ENCODE results near the gene RAB11FIP4.

GRCh38 chr17:31574458-31574857 lies 183.0 kb downstream of the RAB11FIP4 start:
- no peak for TF ChIP-seq JUN (IDR thresholded peaks at IDR 0.05; ENCODE audit: borderline replicate concordance, insufficient read depth, insufficient read length, low read depth)
- TF ChIP-seq CTCF (IDR thresholded peaks at IDR 0.05; ENCODE audit: extremely low read depth in 1 of 2, insufficient read depth in 1 of 2, low read depth in 1 of 2, low read length in 2 of 2) = no peak
